GM23338 (cell line): ENCODE data around the gene TPK1.

Source experiments
- CREB1 ChIP-seq: fragments of 250-450 bp; sonication (Bioruptor Pico); IDR thresholded peaks from 2 replicates; pipeline ENCODE4 v1.5.0; 2020; ENCODE audit warnings: low read depth, mild to moderate bottlenecking, moderate library complexity
- EZH2 ChIP-seq: fragments of 200-600 bp; sonication (generic); IDR thresholded peaks from one replicate; pipeline ENCODE4 v1.8.0; 2017; ENCODE audit warnings: antibody characterized with exemption, mild to moderate bottlenecking, low read depth; ENCODE audit not compliant: unreplicated experiment
- NANOG ChIP-seq: IDR thresholded peaks from 2 replicates; pipeline ENCODE4 v1.6.1; 2016; ENCODE audit warnings: antibody characterized with exemption, borderline replicate concordance
- POLR2AphosphoS5 ChIP-seq: IDR thresholded peaks from 2 replicates; pipeline ENCODE4 v1.6.1; 2016; ENCODE audit warnings: antibody characterized with exemption, low read depth
- STAT1 ChIP-seq: IDR thresholded peaks from one replicate; pipeline ENCODE4 v1.6.1; 2016; ENCODE audit warnings: antibody characterized with exemption; ENCODE audit not compliant: unreplicated experiment
- ZNF331 ChIP-seq: fragments of 250-450 bp; sonication (Bioruptor Pico); IDR thresholded peaks from 2 replicates; pipeline ENCODE4 v1.5.0; 2020; ENCODE audit warnings: low read depth, mild to moderate bottlenecking, moderate library complexity
- TF ChIP-seq, protein P1 (sequence below), 2 experiments: fragments of 200-600 bp in 1 of 2; sonication (generic) in 1 of 2; conservative IDR thresholded peaks; 2 replicates each; pipeline versions ENCODE4 v1.5.1 to v1.6.1; 2016 to 2017; ENCODE audit warnings: antibody characterized with exemption in 2 of 2, low read depth in 2 of 2, mild to moderate bottlenecking in 2 of 2, moderate library complexity in 1 of 2
- TF ChIP-seq, protein P2 (sequence below): fragments of 250-450 bp; sonication (Bioruptor Pico); IDR thresholded peaks from 2 replicates; pipeline ENCODE4 v1.5.0; 2020; ENCODE audit warnings: mild to moderate bottlenecking, moderate library complexity
- TF ChIP-seq, protein P3 (sequence below): IDR thresholded peaks from one replicate; pipeline ENCODE4 v1.6.1; 2018; ENCODE audit warnings: antibody characterized with exemption; ENCODE audit not compliant: unreplicated experiment

DNA sequence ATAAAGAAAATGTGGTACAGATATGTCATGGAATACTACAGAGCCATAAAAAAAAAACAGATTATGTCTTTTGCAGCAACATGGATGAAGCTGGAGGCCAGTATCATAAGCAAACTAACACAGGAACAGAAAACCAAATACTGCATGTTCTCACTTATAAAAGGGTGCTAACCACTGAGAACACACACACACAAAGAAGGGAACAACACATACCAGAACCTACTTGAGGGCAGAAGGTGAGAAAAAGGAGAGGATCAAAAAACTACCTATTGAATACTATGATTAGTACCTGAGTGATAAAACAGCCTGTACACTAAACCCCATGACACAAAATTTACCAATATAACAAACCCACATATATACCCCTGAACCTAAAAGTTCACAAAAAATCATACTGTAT is 144.6 kb downstream of the TPK1 start:
- TF ChIP-seq EZH2: no peak
- TF ChIP-seq, protein P1, sequence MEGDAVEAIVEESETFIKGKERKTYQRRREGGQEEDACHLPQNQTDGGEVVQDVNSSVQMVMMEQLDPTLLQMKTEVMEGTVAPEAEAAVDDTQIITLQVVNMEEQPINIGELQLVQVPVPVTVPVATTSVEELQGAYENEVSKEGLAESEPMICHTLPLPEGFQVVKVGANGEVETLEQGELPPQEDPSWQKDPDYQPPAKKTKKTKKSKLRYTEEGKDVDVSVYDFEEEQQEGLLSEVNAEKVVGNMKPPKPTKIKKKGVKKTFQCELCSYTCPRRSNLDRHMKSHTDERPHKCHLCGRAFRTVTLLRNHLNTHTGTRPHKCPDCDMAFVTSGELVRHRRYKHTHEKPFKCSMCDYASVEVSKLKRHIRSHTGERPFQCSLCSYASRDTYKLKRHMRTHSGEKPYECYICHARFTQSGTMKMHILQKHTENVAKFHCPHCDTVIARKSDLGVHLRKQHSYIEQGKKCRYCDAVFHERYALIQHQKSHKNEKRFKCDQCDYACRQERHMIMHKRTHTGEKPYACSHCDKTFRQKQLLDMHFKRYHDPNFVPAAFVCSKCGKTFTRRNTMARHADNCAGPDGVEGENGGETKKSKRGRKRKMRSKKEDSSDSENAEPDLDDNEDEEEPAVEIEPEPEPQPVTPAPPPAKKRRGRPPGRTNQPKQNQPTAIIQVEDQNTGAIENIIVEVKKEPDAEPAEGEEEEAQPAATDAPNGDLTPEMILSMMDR (conservative IDR thresholded peaks at IDR 0.05; ENCODE audit: low read depth in 2 of 2): no peak
- TF ChIP-seq STAT1: no peak
- TF ChIP-seq, protein P2, sequence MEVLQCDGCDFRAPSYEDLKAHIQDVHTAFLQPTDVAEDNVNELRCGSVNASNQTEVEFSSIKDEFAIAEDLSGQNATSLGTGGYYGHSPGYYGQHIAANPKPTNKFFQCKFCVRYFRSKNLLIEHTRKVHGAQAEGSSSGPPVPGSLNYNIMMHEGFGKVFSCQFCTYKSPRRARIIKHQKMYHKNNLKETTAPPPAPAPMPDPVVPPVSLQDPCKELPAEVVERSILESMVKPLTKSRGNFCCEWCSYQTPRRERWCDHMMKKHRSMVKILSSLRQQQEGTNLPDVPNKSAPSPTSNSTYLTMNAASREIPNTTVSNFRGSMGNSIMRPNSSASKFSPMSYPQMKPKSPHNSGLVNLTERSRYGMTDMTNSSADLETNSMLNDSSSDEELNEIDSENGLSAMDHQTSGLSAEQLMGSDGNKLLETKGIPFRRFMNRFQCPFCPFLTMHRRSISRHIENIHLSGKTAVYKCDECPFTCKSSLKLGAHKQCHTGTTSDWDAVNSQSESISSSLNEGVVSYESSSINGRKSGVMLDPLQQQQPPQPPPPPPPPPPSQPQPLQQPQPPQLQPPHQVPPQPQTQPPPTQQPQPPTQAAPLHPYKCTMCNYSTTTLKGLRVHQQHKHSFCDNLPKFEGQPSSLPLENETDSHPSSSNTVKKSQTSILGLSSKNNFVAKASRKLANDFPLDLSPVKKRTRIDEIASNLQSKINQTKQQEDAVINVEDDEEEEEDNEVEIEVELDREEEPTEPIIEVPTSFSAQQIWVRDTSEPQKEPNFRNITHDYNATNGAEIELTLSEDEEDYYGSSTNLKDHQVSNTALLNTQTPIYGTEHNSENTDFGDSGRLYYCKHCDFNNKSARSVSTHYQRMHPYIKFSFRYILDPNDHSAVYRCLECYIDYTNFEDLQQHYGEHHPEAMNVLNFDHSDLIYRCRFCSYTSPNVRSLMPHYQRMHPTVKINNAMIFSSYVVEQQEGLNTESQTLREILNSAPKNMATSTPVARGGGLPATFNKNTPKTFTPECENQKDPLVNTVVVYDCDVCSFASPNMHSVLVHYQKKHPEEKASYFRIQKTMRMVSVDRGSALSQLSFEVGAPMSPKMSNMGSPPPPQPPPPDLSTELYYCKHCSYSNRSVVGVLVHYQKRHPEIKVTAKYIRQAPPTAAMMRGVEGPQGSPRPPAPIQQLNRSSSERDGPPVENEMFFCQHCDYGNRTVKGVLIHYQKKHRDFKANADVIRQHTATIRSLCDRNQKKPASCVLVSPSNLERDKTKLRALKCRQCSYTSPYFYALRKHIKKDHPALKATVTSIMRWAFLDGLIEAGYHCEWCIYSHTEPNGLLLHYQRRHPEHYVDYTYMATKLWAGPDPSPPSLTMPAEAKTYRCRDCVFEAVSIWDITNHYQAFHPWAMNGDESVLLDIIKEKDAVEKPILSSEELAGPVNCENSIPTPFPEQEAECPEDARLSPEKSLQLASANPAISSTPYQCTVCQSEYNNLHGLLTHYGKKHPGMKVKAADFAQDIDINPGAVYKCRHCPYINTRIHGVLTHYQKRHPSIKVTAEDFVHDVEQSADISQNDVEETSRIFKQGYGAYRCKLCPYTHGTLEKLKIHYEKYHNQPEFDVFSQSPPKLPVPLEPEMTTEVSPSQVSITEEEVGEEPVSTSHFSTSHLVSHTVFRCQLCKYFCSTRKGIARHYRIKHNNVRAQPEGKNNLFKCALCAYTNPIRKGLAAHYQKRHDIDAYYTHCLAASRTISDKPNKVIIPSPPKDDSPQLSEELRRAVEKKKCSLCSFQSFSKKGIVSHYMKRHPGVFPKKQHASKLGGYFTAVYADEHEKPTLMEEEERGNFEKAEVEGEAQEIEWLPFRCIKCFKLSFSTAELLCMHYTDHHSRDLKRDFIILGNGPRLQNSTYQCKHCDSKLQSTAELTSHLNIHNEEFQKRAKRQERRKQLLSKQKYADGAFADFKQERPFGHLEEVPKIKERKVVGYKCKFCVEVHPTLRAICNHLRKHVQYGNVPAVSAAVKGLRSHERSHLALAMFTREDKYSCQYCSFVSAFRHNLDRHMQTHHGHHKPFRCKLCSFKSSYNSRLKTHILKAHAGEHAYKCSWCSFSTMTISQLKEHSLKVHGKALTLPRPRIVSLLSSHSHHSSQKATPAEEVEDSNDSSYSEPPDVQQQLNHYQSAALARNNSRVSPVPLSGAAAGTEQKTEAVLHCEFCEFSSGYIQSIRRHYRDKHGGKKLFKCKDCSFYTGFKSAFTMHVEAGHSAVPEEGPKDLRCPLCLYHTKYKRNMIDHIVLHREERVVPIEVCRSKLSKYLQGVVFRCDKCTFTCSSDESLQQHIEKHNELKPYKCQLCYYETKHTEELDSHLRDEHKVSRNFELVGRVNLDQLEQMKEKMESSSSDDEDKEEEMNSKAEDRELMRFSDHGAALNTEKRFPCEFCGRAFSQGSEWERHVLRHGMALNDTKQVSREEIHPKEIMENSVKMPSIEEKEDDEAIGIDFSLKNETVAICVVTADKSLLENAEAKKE: no peak
- no peak for TF ChIP-seq POLR2AphosphoS5
- TF ChIP-seq, protein P3, sequence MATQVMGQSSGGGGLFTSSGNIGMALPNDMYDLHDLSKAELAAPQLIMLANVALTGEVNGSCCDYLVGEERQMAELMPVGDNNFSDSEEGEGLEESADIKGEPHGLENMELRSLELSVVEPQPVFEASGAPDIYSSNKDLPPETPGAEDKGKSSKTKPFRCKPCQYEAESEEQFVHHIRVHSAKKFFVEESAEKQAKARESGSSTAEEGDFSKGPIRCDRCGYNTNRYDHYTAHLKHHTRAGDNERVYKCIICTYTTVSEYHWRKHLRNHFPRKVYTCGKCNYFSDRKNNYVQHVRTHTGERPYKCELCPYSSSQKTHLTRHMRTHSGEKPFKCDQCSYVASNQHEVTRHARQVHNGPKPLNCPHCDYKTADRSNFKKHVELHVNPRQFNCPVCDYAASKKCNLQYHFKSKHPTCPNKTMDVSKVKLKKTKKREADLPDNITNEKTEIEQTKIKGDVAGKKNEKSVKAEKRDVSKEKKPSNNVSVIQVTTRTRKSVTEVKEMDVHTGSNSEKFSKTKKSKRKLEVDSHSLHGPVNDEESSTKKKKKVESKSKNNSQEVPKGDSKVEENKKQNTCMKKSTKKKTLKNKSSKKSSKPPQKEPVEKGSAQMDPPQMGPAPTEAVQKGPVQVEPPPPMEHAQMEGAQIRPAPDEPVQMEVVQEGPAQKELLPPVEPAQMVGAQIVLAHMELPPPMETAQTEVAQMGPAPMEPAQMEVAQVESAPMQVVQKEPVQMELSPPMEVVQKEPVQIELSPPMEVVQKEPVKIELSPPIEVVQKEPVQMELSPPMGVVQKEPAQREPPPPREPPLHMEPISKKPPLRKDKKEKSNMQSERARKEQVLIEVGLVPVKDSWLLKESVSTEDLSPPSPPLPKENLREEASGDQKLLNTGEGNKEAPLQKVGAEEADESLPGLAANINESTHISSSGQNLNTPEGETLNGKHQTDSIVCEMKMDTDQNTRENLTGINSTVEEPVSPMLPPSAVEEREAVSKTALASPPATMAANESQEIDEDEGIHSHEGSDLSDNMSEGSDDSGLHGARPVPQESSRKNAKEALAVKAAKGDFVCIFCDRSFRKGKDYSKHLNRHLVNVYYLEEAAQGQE: no peak
- no peak for TF ChIP-seq NANOG
- TF ChIP-seq ZNF331 (CRISPR knock-in tag): no peak
- no peak for TF ChIP-seq CREB1 (CRISPR knock-in tag)
